Suprapubic skin (tissue), 4 donors: Measurements from ENCODE around the gene ZNF391. TPM values are rescaled to one million over a fixed set of nuclear protein-coding genes. Genes with fewer than 3 reads are reported as not detected.
"Not testable (repeated sequence)": the region's sequence is repeated elsewhere in the genome, so short reads cannot be mapped to it uniquely, and the experiment has no call there.

ENCODE experiments used
- DNase-seq, 2 donors: peaks; one replicate each; pipeline ENCODE4 v3.0.0-alpha.2; 2019; ENCODE audit warnings: low spot score in 2 of 2
- H3K27ac ChIP-seq: fragments of 200-600 bp; sonication (generic); one replicate; pipeline ENCODE4 v1.5.1; 2019
- H3K27me3 ChIP-seq: fragments of 200-600 bp; sonication (generic); one replicate; pipeline ENCODE4 v1.5.1; 2019
- H3K36me3 ChIP-seq: fragments of 200-600 bp; sonication (generic); one replicate; pipeline ENCODE4 v1.5.1; 2019
- H3K4me1 ChIP-seq: fragments of 200-600 bp; sonication (generic); one replicate; pipeline ENCODE4 v1.5.1; 2019
- H3K4me3 ChIP-seq: fragments of 200-600 bp; sonication (generic); one replicate; pipeline ENCODE4 v1.5.1; 2019; ENCODE audit warnings: mild to moderate bottlenecking
- H3K9me3 ChIP-seq: fragments of 200-600 bp; sonication (generic); one replicate; pipeline ENCODE4 v1.5.1; 2019
- CTCF ChIP-seq, 2 donors: fragments of 200-600 bp in 1 of 2; fragments of 450-650 bp in 1 of 2; sonication (generic) in 1 of 2; IDR thresholded peaks; one replicate each; pipeline ENCODE4 v1.5.1; 2016 to 2019; ENCODE audit warnings: antibody characterized with exemption in 2 of 2, mild to moderate bottlenecking in 1 of 2, moderate library complexity in 1 of 2
- EP300 ChIP-seq: sonication (generic); formaldehyde crosslinking; IDR thresholded peaks from one replicate; pipeline ENCODE4 v1.6.1; 2017; ENCODE audit warnings: antibody characterized with exemption
- POLR2A ChIP-seq, 2 donors: fragments of 450-650 bp; IDR thresholded peaks; one replicate each; pipeline ENCODE4 v1.6.1; 2017; ENCODE audit warnings: antibody characterized with exemption in 2 of 2, mild to moderate bottlenecking in 2 of 2, moderate library complexity in 2 of 2
- POLR2AphosphoS5 ChIP-seq, 3 donors: sonication (generic); formaldehyde crosslinking; IDR thresholded peaks; one replicate each; pipeline ENCODE4 v1.6.1; 2017; ENCODE audit warnings: antibody characterized with exemption in 3 of 3
- WGBS: methylation state at CpG from one replicate; pipeline ENCODE4 v1.1.5; 2018; 5-methylcytosine and 5-hydroxymethylcytosine counted together
- total RNA-seq, 4 donors: library from RNA; depleted of rRNA; stranded (reverse); fragments of >200 nt; gene quantifications; one replicate each; pipeline ENCODE4 v1.1.0, GENCODE V29; 2016

ZNF391 gene
- total RNA-seq, 4 donors from 2014 or later = 0.23 to 1.8 (median 1.5) TPM

- H3K4me1 ChIP-seq = peaks cover 9% of the 10 kb centered on the region
- H3K27me3 ChIP-seq = no peaks in the 10 kb centered on the region
- DNase-seq = no peak
- H3K27ac ChIP-seq = no peak overlapping the region
- WGBS = 90% methylated on average over 4 of the region's 4 CpGs
- peaks cover 7% of the 10 kb centered on the region for H3K36me3 ChIP-seq
- H3K4me3 ChIP-seq = no peak overlapping the region
- H3K9me3 ChIP-seq = peaks cover 4% of the 10 kb centered on the region
- no peak for TF ChIP-seq POLR2AphosphoS5 (IDR thresholded peaks at IDR 0.05)
- no peak for TF ChIP-seq CTCF (IDR thresholded peaks at IDR 0.05)
- no peak for TF ChIP-seq POLR2A (IDR thresholded peaks at IDR 0.05)
- TF ChIP-seq EP300 = no peak
Observed at GRCh38 chr6:27370391-27370790, 18.2 kb upstream of the ZNF391 start.

- 0% methylated on average over 18 of the region's 31 CpGs for WGBS
- DNase-seq = peak; percentile 78 to 88
- Histone ChIP-seq H3K36me3 (no peaks in the 10 kb centered on the region), H3K27me3 (no peaks in the 10 kb centered on the region), H3K27ac (no peak overlapping the region), H3K4me3 (peak overlapping the region; percentile 77), H3K9me3 (no peaks in the 10 kb centered on the region), H3K4me1 (peaks cover 9% of the 10 kb centered on the region)
- TF ChIP-seq POLR2AphosphoS5 (IDR thresholded peaks at IDR 0.05) (no peak), CTCF (IDR thresholded peaks at IDR 0.05) (no peak), POLR2A (IDR thresholded peaks at IDR 0.05) (no peak), EP300 (no peak)
Observed at GRCh38 chr6:27374824-27375612, 13.5 kb upstream of the ZNF391 start.

- 33% methylated on average over 7 of the region's 7 CpGs for WGBS
- H3K36me3 ChIP-seq = no peaks in the 10 kb centered on the region
- H3K27ac ChIP-seq = no peak overlapping the region
- no peak for DNase-seq
- H3K4me3 ChIP-seq = peak overlapping the region; percentile 77
- no peaks in the 10 kb centered on the region for H3K27me3 ChIP-seq
- no peaks in the 10 kb centered on the region for H3K9me3 ChIP-seq
- TF ChIP-seq POLR2AphosphoS5 (IDR thresholded peaks at IDR 0.05) (no peak), CTCF (IDR thresholded peaks at IDR 0.05) (no peak), EP300 (no peak), POLR2A (IDR thresholded peaks at IDR 0.05) (no peak)
- peaks cover 9% of the 10 kb centered on the region for H3K4me1 ChIP-seq
Observed at GRCh38 chr6:27375613-27376079, 12.9 kb upstream of the ZNF391 start.

GRCh38 chr6:27378406-27378805 lies 10.2 kb upstream of the ZNF391 start:
- not testable (repeated sequence) for H3K4me1 ChIP-seq, H3K36me3 ChIP-seq
- WGBS = 68% methylated on average over 4 of the region's 4 CpGs

GRCh38 chr6:27381001-27381400 lies 7.6 kb upstream of the ZNF391 start:
- not testable (repeated sequence) for H3K9me3 ChIP-seq, H3K4me3 ChIP-seq

More at GRCh38 chr6:27378406-27378805, 10.2 kb upstream of the ZNF391 start:
- H3K9me3 ChIP-seq, DNase-seq, H3K4me3 ChIP-seq, H3K27me3 ChIP-seq, H3K27ac ChIP-seq: not testable (repeated sequence)

GRCh38 chr6:27383011-27383410 lies 5.5 kb upstream of the ZNF391 start:
- Histone ChIP-seq H3K4me1 (peaks cover 2% of the 10 kb centered on the region), H3K9me3 (no peaks in the 10 kb centered on the region), H3K27me3 (no peaks in the 10 kb centered on the region), H3K27ac (no peak overlapping the region), H3K36me3 (no peaks in the 10 kb centered on the region), H3K4me3 (no peak overlapping the region)
- TF ChIP-seq POLR2AphosphoS5 (IDR thresholded peaks at IDR 0.05) (no peak), POLR2A (IDR thresholded peaks at IDR 0.05) (no peak), EP300 (no peak), CTCF (IDR thresholded peaks at IDR 0.05) (no peak)
- DNase-seq = no peak
- WGBS = 84% methylated on average over 4 of the region's 4 CpGs

More at GRCh38 chr6:27381001-27381400, 7.6 kb upstream of the ZNF391 start:
- DNase-seq, H3K4me1 ChIP-seq, H3K27me3 ChIP-seq, H3K36me3 ChIP-seq, H3K27ac ChIP-seq: not testable (repeated sequence)
- WGBS = 98% methylated on average over 19 of the region's 30 CpGs
